Right cardiac atrium (tissue), 5 donors: ENCODE data around the gene MTG2. TPM values are rescaled to one million over a fixed set of nuclear protein-coding genes. Genes with fewer than 3 reads are reported as not detected.

Experiments
- ATAC-seq, 2 donors: fragments of 200-7000 bp; cut with Tn5 transposase; one replicate each; pipeline versions ENCODE4 v1.8.0 to v1.9.1; 2020; ENCODE audit warnings: moderate library complexity in 2 of 2, mild to moderate bottlenecking in 1 of 2
- DNase-seq, 3 donors: peaks; one replicate each; pipeline ENCODE4 v3.0.0-alpha.2; 2020
- H3K27ac ChIP-seq: one replicate; pipeline ENCODE4 v1.5.1; 2013; ENCODE audit warnings: mild to moderate bottlenecking, low read length, control low read depth, moderate library complexity
- H3K27me3 ChIP-seq: one replicate; pipeline ENCODE4 v1.6.1; 2013; ENCODE audit not compliant: control insufficient read depth, insufficient read depth
- H3K4me1 ChIP-seq: one replicate; pipeline ENCODE4 v1.6.1; 2013; ENCODE audit warnings: low read length; ENCODE audit not compliant: control insufficient read depth, insufficient read depth
- H3K4me3 ChIP-seq: one replicate; pipeline ENCODE4 v1.5.1; 2013; ENCODE audit warnings: low read length, control low read depth
- H3K9me3 ChIP-seq: one replicate; pipeline ENCODE4 v1.6.1; 2013; ENCODE audit warnings: low read length; ENCODE audit not compliant: control insufficient read depth
- WGBS: extraction: QIAGEN DNeasy Blood & Tissue Kit; methylation state at CpG from one replicate; pipeline ENCODE4 v1.1.7; 2013; 5-methylcytosine and 5-hydroxymethylcytosine counted together
- intact Hi-C, 4 donors: fragments of 100-400 bp; cut with DNase I; formaldehyde crosslinking; loops; one replicate each; pipeline versions ENCODE4 v1.11.0 to v1.14.0; 2022 to 2023
- polyA plus RNA-seq: library from polyadenylated mRNA; stranded (reverse); fragments of 200-250 nt; gene quantifications from one replicate; pipeline ENCODE4 v1.2.3, GENCODE V29; 2013
- total RNA-seq, 4 donors: library from RNA; stranded (reverse); fragmentation: NEBNext Ultra II Directional; extraction: Animal tissue kit (Norgen Biotek cat#: 25700); gene quantifications; one replicate each; pipeline ENCODE4 v1.2.1, GENCODE V29; 2021
- donor health status: healthy with polysubstance abuse.
- donor health status: DM: no; HTN: yes; CAD: no.
- donor health status: DM: no; HTN: no; CAD: no.
- donor health status: DM: no; HTN: yes; CAD: no; lungs with severe emphysema.
- donor health status: DM: yes; HTN: yes; CAD: no.

MTG2 gene
- total and polyA plus RNA-seq, 5 donors: 20.4 to 29.2 (median 25.2) TPM

GRCh38 chr20:62237801-62238568 lies 55.2 kb downstream of the MTG2 start, which contains the start of gene OSBPL2:
TSS of gene OSBPL2 (plus strand) at chr20:62238521. CDS start at chr20:62256185, 17,664 bp downstream.
- under 1% methylated on average over 55 of the region's 55 CpGs for WGBS
- Histone ChIP-seq H3K27me3 (no peaks in the 10 kb centered on the region), H3K4me3 (peak within 1 kb of the TSS; percentile 80), H3K27ac (peak within 1 kb of the TSS; percentile 81), H3K9me3 (no peaks in the 10 kb centered on the region), H3K4me1 (peaks cover 6% of the 10 kb centered on the region)
- intact Hi-C loops: no loop called here
- peak; percentile 98 to 100 (median 99) for DNase-seq
- ATAC-seq: peak; percentile 98 to 99

- H3K4me1 ChIP-seq: peaks cover 6% of the 10 kb centered on the region
- H3K9me3 ChIP-seq: no peaks in the 10 kb centered on the region
- no peak for ATAC-seq
- WGBS: under 1% methylated on average over 70 of the region's 70 CpGs
- peak overlapping the region; percentile 81 for H3K27ac ChIP-seq
- intact Hi-C loops: no loop called here
- H3K27me3 ChIP-seq: no peaks in the 10 kb centered on the region
- DNase-seq: peak in 2 of 3 donors; percentile 58 to 63
- H3K4me3 ChIP-seq: peak overlapping the region; percentile 80
Measured at GRCh38 chr20:62238569-62239277, 55.9 kb downstream of the MTG2 start.

GRCh38 chr20:62239278-62239879 lies 56.6 kb downstream of the MTG2 start:
- H3K4me1 ChIP-seq: peaks cover 9% of the 10 kb centered on the region
- ATAC-seq: no peak
- WGBS: 24% methylated on average over 23 of the region's 23 CpGs

GRCh38 chr20:62240020-62240685 lies 57.3 kb downstream of the MTG2 start:
- DNase-seq: peak in 2 of 3 donors; percentile 18 to 32
- intact Hi-C loops: no loop called here
- H3K9me3 ChIP-seq: no peaks in the 10 kb centered on the region

More at GRCh38 chr20:62239278-62239879, 56.6 kb downstream of the MTG2 start:
- peak overlapping the region; percentile 81 for H3K27ac ChIP-seq
- intact Hi-C loops: no loop called here
- no peaks in the 10 kb centered on the region for H3K9me3 ChIP-seq
- H3K27me3 ChIP-seq: no peaks in the 10 kb centered on the region
- peak overlapping the region; percentile 80 for H3K4me3 ChIP-seq
- DNase-seq: peak in 2 of 3 donors; percentile 50 to 62

GRCh38 chr20:62241506-62241905 lies 58.7 kb downstream of the MTG2 start:
- H3K27ac ChIP-seq: peak overlapping the region; percentile 50

More at GRCh38 chr20:62240020-62240685, 57.3 kb downstream of the MTG2 start:
- 87% methylated on average over 13 of the region's 13 CpGs for WGBS
- Histone ChIP-seq H3K27ac (peak overlapping the region; percentile 48), H3K4me3 (no peak overlapping the region), H3K4me1 (peaks cover 13% of the 10 kb centered on the region), H3K27me3 (no peaks in the 10 kb centered on the region)
- ATAC-seq: no peak

GRCh38 chr20:62242176-62242575 lies 59.3 kb downstream of the MTG2 start:
- ATAC-seq (no peak), DNase-seq (peak in 2 of 3 donors; percentile 11 to 28)
- no peak overlapping the region for H3K4me3 ChIP-seq
- 52% methylated on average over 6 of the region's 6 CpGs for WGBS
- H3K27me3 ChIP-seq: no peaks in the 10 kb centered on the region
- intact Hi-C loops: no loop called here
- peaks cover 16% of the 10 kb centered on the region for H3K4me1 ChIP-seq
- H3K27ac ChIP-seq: peak overlapping the region; percentile 50
- H3K9me3 ChIP-seq: no peaks in the 10 kb centered on the region

More at GRCh38 chr20:62241506-62241905, 58.7 kb downstream of the MTG2 start:
- Histone ChIP-seq H3K9me3 (no peaks in the 10 kb centered on the region), H3K4me3 (no peak overlapping the region), H3K4me1 (peaks cover 13% of the 10 kb centered on the region), H3K27me3 (no peaks in the 10 kb centered on the region)
- ATAC-seq: no peak
- DNase-seq: peak in 2 of 3 donors; percentile 41 to 61
- 64% methylated on average over 10 of the region's 10 CpGs for WGBS
- intact Hi-C loops: no loop called here

- 86% methylated on average over 22 of the region's 22 CpGs for WGBS
- intact Hi-C loops: no loop called here
- peaks cover 19% of the 10 kb centered on the region for H3K4me1 ChIP-seq
Measured at GRCh38 chr20:62243106-62243505, 60.3 kb downstream of the MTG2 start.

GRCh38 chr20:62243906-62244515 lies 61.2 kb downstream of the MTG2 start:
- WGBS: 76% methylated on average over 21 of the region's 21 CpGs
- Histone ChIP-seq H3K9me3 (no peaks in the 10 kb centered on the region), H3K4me1 (peaks cover 19% of the 10 kb centered on the region), H3K27me3 (no peaks in the 10 kb centered on the region), H3K4me3 (no peak overlapping the region), H3K27ac (peak overlapping the region; percentile 30)
- ATAC-seq (no peak), DNase-seq (peak in 1 of 3 donors; percentile 53)
- intact Hi-C loops: no loop called here

More at GRCh38 chr20:62243106-62243505, 60.3 kb downstream of the MTG2 start:
- no peaks in the 10 kb centered on the region for H3K9me3 ChIP-seq
- H3K27me3 ChIP-seq: no peaks in the 10 kb centered on the region
- H3K27ac ChIP-seq: peak overlapping the region; percentile 50
- DNase-seq (peak in 1 of 3 donors; percentile 32), ATAC-seq (no peak)
- H3K4me3 ChIP-seq: no peak overlapping the region

GRCh38 chr20:62244644-62245108 lies 61.8 kb downstream of the MTG2 start:
- Histone ChIP-seq H3K27ac (peak overlapping the region; percentile 19), H3K4me3 (no peak overlapping the region)
- peak in 1 of 3 donors; percentile 56 for DNase-seq

GRCh38 chr20:62245911-62246280 lies 63.1 kb downstream of the MTG2 start:
- peak in 1 of 3 donors; percentile 53 for DNase-seq
- no peaks in the 10 kb centered on the region for H3K9me3 ChIP-seq
- WGBS: 87% methylated on average over 19 of the region's 19 CpGs
- H3K27me3 ChIP-seq: no peaks in the 10 kb centered on the region
- intact Hi-C loops: no loop called here
- no peak overlapping the region for H3K27ac ChIP-seq
- H3K4me1 ChIP-seq: peaks cover 16% of the 10 kb centered on the region
- no peak for ATAC-seq
- H3K4me3 ChIP-seq: no peak overlapping the region

More at GRCh38 chr20:62244644-62245108, 61.8 kb downstream of the MTG2 start:
- ATAC-seq: peak; percentile 4 to 19
- intact Hi-C loops: no loop called here
- Histone ChIP-seq H3K9me3 (no peaks in the 10 kb centered on the region), H3K27me3 (no peaks in the 10 kb centered on the region), H3K4me1 (peaks cover 16% of the 10 kb centered on the region)
- WGBS: 55% methylated on average over 17 of the region's 17 CpGs
